Trophoblast cell (in vitro differentiated cells and primary cell): Measurements from ENCODE around the gene NLK.
"Not testable (repeated sequence)": the region's sequence is repeated elsewhere in the genome, so short reads cannot be mapped to it uniquely, and the experiment has no call there.

Experiments used
- DNase-seq, 2 donors: peaks; one replicate each; pipeline ENCODE4 v3.0.0-alpha.2; 2016
- H2AFZ ChIP-seq: 2 replicates; pipeline ENCODE4 v1.6.1; 2013; ENCODE audit warnings: low read length, moderate library complexity, mild to moderate bottlenecking; ENCODE audit not compliant: insufficient read depth, poor library complexity
- H2AK5ac ChIP-seq: 2 replicates; pipeline ENCODE4 v1.6.1; 2013; ENCODE audit warnings: mild to moderate bottlenecking, low read length
- H2BK120ac ChIP-seq: 2 replicates; pipeline ENCODE4 v1.6.1; 2013; ENCODE audit warnings: low read length, mild to moderate bottlenecking, moderate library complexity; ENCODE audit not compliant: insufficient read depth, poor library complexity
- H2BK12ac ChIP-seq: 2 replicates; pipeline ENCODE4 v1.6.1; 2013; ENCODE audit warnings: mild to moderate bottlenecking, low read length, moderate library complexity
- H2BK5ac ChIP-seq: 2 replicates; pipeline ENCODE4 v1.6.1; 2013; ENCODE audit warnings: low read length, low read depth, moderate library complexity, mild to moderate bottlenecking; ENCODE audit not compliant: poor library complexity
- H3K14ac ChIP-seq: 2 replicates; pipeline ENCODE4 v1.6.1; 2013; ENCODE audit warnings: mild to moderate bottlenecking, low read length
- H3K18ac ChIP-seq: 2 replicates; pipeline ENCODE4 v1.6.1; 2013; ENCODE audit warnings: mild to moderate bottlenecking, low read length
- H3K23ac ChIP-seq: 2 replicates; pipeline ENCODE4 v1.6.1; 2013; ENCODE audit warnings: low read length
- H3K27ac ChIP-seq: 2 replicates; pipeline ENCODE4 v1.5.1; 2013; ENCODE audit warnings: low read depth, mild to moderate bottlenecking, inconsistent platforms, low read length, moderate library complexity
- H3K27me3 ChIP-seq: 2 replicates; pipeline ENCODE4 v1.6.1; 2013; ENCODE audit warnings: inconsistent platforms, mild to moderate bottlenecking, low read length, moderate library complexity; ENCODE audit not compliant: insufficient read depth
- H3K36me3 ChIP-seq, 2 experiments: 1 replicate in 1 of 2; 2 replicates in 1 of 2; pipeline ENCODE4 v1.6.1; 2013; ENCODE audit warnings: low read length in 2 of 2, mild to moderate bottlenecking in 2 of 2, moderate library complexity in 1 of 2; ENCODE audit not compliant: insufficient read depth in 2 of 2, control insufficient read depth in 1 of 2
- H3K4ac ChIP-seq: 2 replicates; pipeline ENCODE4 v1.6.1; 2013; ENCODE audit warnings: low read depth, mild to moderate bottlenecking, low read length, moderate library complexity
- H3K4me1 ChIP-seq, 2 experiments: 1 replicate in 1 of 2; 2 replicates in 1 of 2; pipeline ENCODE4 v1.6.1; 2013; ENCODE audit warnings: low read length in 2 of 2, mild to moderate bottlenecking in 2 of 2, moderate library complexity in 1 of 2; ENCODE audit not compliant: insufficient read depth in 2 of 2, control insufficient read depth in 1 of 2
- H3K4me2 ChIP-seq: 2 replicates; pipeline ENCODE4 v1.6.1; 2013; ENCODE audit warnings: inconsistent platforms, mild to moderate bottlenecking, low read length, moderate library complexity
- H3K4me3 ChIP-seq: 2 replicates; pipeline ENCODE4 v1.5.1; 2013; ENCODE audit warnings: mild to moderate bottlenecking, low read depth, low read length, inconsistent platforms
- H3K79me1 ChIP-seq: one replicate; pipeline ENCODE4 v1.6.1; 2013; ENCODE audit warnings: low read length
- H3K79me2 ChIP-seq: 2 replicates; pipeline ENCODE4 v1.6.1; 2013; ENCODE audit warnings: low read length, mild to moderate bottlenecking; ENCODE audit not compliant: control insufficient read depth, insufficient read depth, poor library complexity
- H3K9ac ChIP-seq: 2 replicates; pipeline ENCODE4 v1.6.1; 2013; ENCODE audit warnings: mild to moderate bottlenecking, low read length
- H3K9me3 ChIP-seq: 2 replicates; pipeline ENCODE4 v1.6.1; 2013; ENCODE audit warnings: low read depth, mild to moderate bottlenecking, control low read depth, inconsistent platforms, low read length; ENCODE audit not compliant: insufficient read depth
- H4K12ac ChIP-seq: 2 replicates; pipeline ENCODE4 v1.6.1; 2013; ENCODE audit warnings: low read depth, mild to moderate bottlenecking, low read length, moderate library complexity
- H4K8ac ChIP-seq: 2 replicates; pipeline ENCODE4 v1.6.1; 2013; ENCODE audit warnings: low read depth, mild to moderate bottlenecking, low read length, moderate library complexity
- H4K91ac ChIP-seq: one replicate; pipeline ENCODE4 v1.6.1; 2013; ENCODE audit warnings: low read depth, mild to moderate bottlenecking, low read length, moderate library complexity
- WGBS: extraction: QIAGEN DNeasy Blood & Tissue Kit; methylation state at CpG from one replicate; pipeline ENCODE4 v1.1.7; 2013; ENCODE audit warnings: missing lambda C conversion rate; ENCODE audit not compliant: insufficient read length, insufficient coverage; ENCODE audit errors: extremely low coverage; 5-methylcytosine and 5-hydroxymethylcytosine counted together

NLK gene

GRCh38 chr17:28001149-28001548, 41.3 kb upstream of the NLK start:
- no peak overlapping the region for H4K12ac ChIP-seq
- no peak overlapping the region for H3K4me3 ChIP-seq
- H3K9ac ChIP-seq: no peak overlapping the region

GRCh38 chr17:28004344-28004743, 38.1 kb upstream of the NLK start:
- Histone ChIP-seq H3K4me1 (no peaks in the 10 kb centered on the region), H3K9me3 (no peaks in the 10 kb centered on the region), H3K18ac (no peak overlapping the region), H2AK5ac (no peak overlapping the region), H4K91ac (no peak overlapping the region), H3K4ac (no peak overlapping the region), H2BK12ac (no peak overlapping the region), H3K4me2 (no peak overlapping the region), H3K4me3 (no peak overlapping the region), H2BK5ac (no peak overlapping the region), H3K23ac (no peak overlapping the region), H3K9ac (no peak overlapping the region), H3K79me1 (no peaks in the 10 kb centered on the region), H2AFZ (no peak overlapping the region), H3K14ac (no peak overlapping the region), H3K27me3 (no peaks in the 10 kb centered on the region), H3K79me2 (no peaks in the 10 kb centered on the region), H4K8ac (no peak overlapping the region), H2BK120ac (no peak overlapping the region), H4K12ac (no peak overlapping the region), H3K27ac (no peak overlapping the region), H3K36me3 (no peaks in the 10 kb centered on the region)
- no peak for DNase-seq
- no CpG with 5 or more reads among the region's 2 CpGs for WGBS

More at GRCh38 chr17:28001149-28001548, 41.3 kb upstream of the NLK start:
- no peak overlapping the region for H4K8ac ChIP-seq
- H2BK12ac ChIP-seq: no peak overlapping the region
- no peaks in the 10 kb centered on the region for H3K79me1 ChIP-seq
- DNase-seq: no peak
- no peak overlapping the region for H2AFZ ChIP-seq
- H4K91ac ChIP-seq: no peak overlapping the region
- peaks cover 0 to under 1% of the 10 kb centered on the region in 2 experiments for H3K4me1 ChIP-seq
- H3K27ac ChIP-seq: no peak overlapping the region
- H3K27me3 ChIP-seq: no peaks in the 10 kb centered on the region
- H3K4ac ChIP-seq: no peak overlapping the region
- no peak overlapping the region for H3K14ac ChIP-seq
- no peaks in the 10 kb centered on the region for H3K36me3 ChIP-seq
- H2AK5ac ChIP-seq: no peak overlapping the region
- H3K23ac ChIP-seq: no peak overlapping the region
- no CpG with 5 or more reads among the region's 3 CpGs for WGBS
- H3K4me2 ChIP-seq: no peak overlapping the region
- no peak overlapping the region for H3K18ac ChIP-seq
- H2BK120ac ChIP-seq: no peak overlapping the region
- no peak overlapping the region for H2BK5ac ChIP-seq
- no peaks in the 10 kb centered on the region for H3K79me2 ChIP-seq
- no peaks in the 10 kb centered on the region for H3K9me3 ChIP-seq

GRCh38 chr17:28007925-28008324, 34.6 kb upstream of the NLK start:
- H4K12ac ChIP-seq, H3K4ac ChIP-seq, H3K4me1 ChIP-seq, H3K18ac ChIP-seq, H2BK5ac ChIP-seq, H3K9ac ChIP-seq, H2AK5ac ChIP-seq, H2BK12ac ChIP-seq, H3K36me3 ChIP-seq, H3K79me1 ChIP-seq, H3K9me3 ChIP-seq, H3K79me2 ChIP-seq, H4K91ac ChIP-seq, DNase-seq, H3K23ac ChIP-seq, H2BK120ac ChIP-seq, H2AFZ ChIP-seq, H4K8ac ChIP-seq, H3K4me2 ChIP-seq, H3K4me3 ChIP-seq, H3K27me3 ChIP-seq, H3K14ac ChIP-seq, H3K27ac ChIP-seq: not testable (repeated sequence)
- WGBS: no CpG with 5 or more reads among the region's 4 CpGs

GRCh38 chr17:28008513-28008912, 34.0 kb upstream of the NLK start:
- Histone ChIP-seq H2BK120ac (no peak overlapping the region), H3K27ac (no peak overlapping the region), H4K12ac (no peak overlapping the region), H2BK12ac (no peak overlapping the region), H2AK5ac (no peak overlapping the region), H3K9ac (no peak overlapping the region), H2BK5ac (no peak overlapping the region), H3K4me2 (no peak overlapping the region), H3K27me3 (no peaks in the 10 kb centered on the region), H3K14ac (no peak overlapping the region), H3K79me1 (no peaks in the 10 kb centered on the region), H4K8ac (no peak overlapping the region), H3K18ac (no peak overlapping the region), H3K4ac (no peak overlapping the region), H3K4me3 (no peak overlapping the region), H3K9me3 (no peaks in the 10 kb centered on the region), H3K4me1 (no peaks in the 10 kb centered on the region), H4K91ac (no peak overlapping the region), H3K79me2 (no peaks in the 10 kb centered on the region), H3K36me3 (no peaks in the 10 kb centered on the region), H2AFZ (no peak overlapping the region), H3K23ac (no peak overlapping the region)
- no CpG with 5 or more reads among the region's 2 CpGs for WGBS
- DNase-seq: peak; percentile 59 to 80
